LNCaP clone FGC (cell line): Measurements from ENCODE around the gene TBX10.

Experiments used
- DNase-seq: peaks from one replicate; pipeline ENCODE4 v3.0.0-alpha.2; 2011; ENCODE audit warnings: low read depth
- H3K4me3 ChIP-seq: 2 replicates; pipeline ENCODE4 v1.5.1; 2011; ENCODE audit warnings: mild to moderate bottlenecking, low read depth, low read length, control low read depth
- CTCF ChIP-seq: IDR thresholded peaks from 2 replicates; pipeline ENCODE4 v1.5.1; 2012; ENCODE audit warnings: mild to moderate bottlenecking; ENCODE audit not compliant: control insufficient read depth, insufficient read depth; ENCODE audit errors: extremely low read depth

TBX10 gene

DNA sequence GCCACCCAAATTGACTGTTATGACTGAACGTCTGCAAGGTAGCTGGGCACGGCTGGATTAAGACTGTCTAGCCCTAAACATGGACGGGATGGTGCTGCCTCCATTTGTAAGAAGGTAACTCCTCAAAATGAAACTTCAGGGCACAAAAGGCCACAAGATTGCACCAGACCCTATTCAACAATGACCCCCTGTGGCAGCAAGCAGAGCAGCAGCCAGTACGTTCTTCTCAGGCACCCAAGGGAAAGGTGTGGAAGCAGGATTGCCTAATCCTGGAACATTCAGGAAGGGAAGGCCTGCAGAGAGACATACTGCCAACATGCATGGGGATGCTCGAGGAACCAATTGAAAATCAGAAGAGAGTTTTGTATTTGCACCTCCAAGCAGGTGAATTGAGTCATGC is 4.5 kb upstream of the TBX10 start:
- H3K4me3 ChIP-seq = no peak overlapping the region
- no peak for DNase-seq
- TF ChIP-seq CTCF = peak; percentile 29

- no peak for DNase-seq
- no peak overlapping the region for H3K4me3 ChIP-seq
- no peak for TF ChIP-seq CTCF
These were observed 2.9 kb upstream of the TBX10 start for GRCh38 chr11:67642173-67643120.

- no peak for DNase-seq
These were observed 2.0 kb upstream of the TBX10 start for GRCh38 chr11:67641338-67642172.

DNA sequence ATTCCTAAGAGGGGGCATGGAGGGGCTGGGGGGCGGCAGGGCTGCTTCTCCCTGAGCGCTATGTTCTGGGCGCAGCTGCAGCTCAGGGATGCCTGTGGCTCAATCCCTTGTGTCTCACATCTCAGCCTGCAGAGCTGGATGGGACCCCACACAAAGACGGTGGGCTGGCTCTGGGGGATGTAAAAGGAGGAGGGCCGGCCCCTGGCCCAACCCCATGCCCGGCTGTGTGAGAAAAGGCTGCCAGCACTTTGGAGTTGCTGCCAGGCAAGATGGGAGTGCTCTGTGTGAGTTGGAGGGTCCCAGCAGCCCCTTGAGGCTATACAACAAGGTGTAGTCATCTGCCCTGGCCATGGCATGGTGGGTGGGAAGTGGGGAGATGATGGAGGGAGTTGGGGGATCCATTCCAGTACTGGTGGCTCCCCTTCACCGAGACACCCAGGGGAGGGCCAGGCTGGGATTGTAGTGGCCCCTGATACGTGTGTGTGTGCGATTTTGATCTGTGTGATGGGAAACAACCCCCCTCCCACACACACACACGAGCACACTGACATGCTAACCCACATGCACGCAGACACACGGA is 1.3 kb upstream of the TBX10 start:
- no peak for DNase-seq
- TF ChIP-seq CTCF = no peak
- no peak overlapping the region for H3K4me3 ChIP-seq

More at GRCh38 chr11:67641338-67642172, 2.0 kb upstream of the TBX10 start:
- H3K4me3 ChIP-seq = no peak overlapping the region
- TF ChIP-seq CTCF = no peak

GRCh38 chr11:67640021-67640757 is 626 bp upstream of the TBX10 start:
- no peak for DNase-seq
- no peak for TF ChIP-seq CTCF
- no peak overlapping the region for H3K4me3 ChIP-seq
